GM12865 (cell line): ENCODE data around the gene KLHDC9.
A peak's percentile ranks its signal among the peaks of the same experiment; 100 is the strongest.

Experiments
- DNase-seq: peaks from one replicate; pipeline ENCODE4 v3.0.0; 2010; ENCODE audit warnings: low read depth
- H3K4me3 ChIP-seq: 2 replicates; pipeline ENCODE4 v1.5.1; 2011; ENCODE audit warnings: mild to moderate bottlenecking, low read depth, low read length, control low read depth
- TF ChIP-seq, protein P1 (sequence below): IDR thresholded peaks from 2 replicates; pipeline ENCODE4 v1.5.1; 2011; ENCODE audit warnings: low read length, control low read depth, low read depth, inconsistent platforms; ENCODE audit not compliant: insufficient read depth; ENCODE audit errors: missing control alignments

KLHDC9 gene

DNA sequence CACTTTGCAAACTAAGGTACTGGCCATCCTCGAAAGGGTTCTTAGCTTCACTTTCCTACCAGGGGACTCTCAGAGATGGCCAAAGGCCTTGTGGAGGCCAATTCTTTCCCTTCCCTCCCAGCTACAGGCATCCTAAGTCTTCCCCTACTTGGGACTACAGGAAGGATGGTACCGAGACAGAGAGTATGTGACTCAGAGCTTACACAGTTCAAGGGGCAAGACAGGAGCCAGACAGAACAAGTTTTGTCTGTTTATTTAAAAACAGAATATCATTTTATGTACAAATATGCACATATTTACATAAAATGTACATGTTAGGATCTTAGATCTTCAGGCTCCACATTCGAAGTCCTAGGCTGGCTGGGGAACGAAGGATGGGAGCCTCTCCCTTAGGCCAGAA lies 27.4 kb upstream of the KLHDC9 start:
- no peak overlapping the region for H3K4me3 ChIP-seq
- no peak for DNase-seq
- TF ChIP-seq, protein P1, sequence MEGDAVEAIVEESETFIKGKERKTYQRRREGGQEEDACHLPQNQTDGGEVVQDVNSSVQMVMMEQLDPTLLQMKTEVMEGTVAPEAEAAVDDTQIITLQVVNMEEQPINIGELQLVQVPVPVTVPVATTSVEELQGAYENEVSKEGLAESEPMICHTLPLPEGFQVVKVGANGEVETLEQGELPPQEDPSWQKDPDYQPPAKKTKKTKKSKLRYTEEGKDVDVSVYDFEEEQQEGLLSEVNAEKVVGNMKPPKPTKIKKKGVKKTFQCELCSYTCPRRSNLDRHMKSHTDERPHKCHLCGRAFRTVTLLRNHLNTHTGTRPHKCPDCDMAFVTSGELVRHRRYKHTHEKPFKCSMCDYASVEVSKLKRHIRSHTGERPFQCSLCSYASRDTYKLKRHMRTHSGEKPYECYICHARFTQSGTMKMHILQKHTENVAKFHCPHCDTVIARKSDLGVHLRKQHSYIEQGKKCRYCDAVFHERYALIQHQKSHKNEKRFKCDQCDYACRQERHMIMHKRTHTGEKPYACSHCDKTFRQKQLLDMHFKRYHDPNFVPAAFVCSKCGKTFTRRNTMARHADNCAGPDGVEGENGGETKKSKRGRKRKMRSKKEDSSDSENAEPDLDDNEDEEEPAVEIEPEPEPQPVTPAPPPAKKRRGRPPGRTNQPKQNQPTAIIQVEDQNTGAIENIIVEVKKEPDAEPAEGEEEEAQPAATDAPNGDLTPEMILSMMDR: no peak

DNA sequence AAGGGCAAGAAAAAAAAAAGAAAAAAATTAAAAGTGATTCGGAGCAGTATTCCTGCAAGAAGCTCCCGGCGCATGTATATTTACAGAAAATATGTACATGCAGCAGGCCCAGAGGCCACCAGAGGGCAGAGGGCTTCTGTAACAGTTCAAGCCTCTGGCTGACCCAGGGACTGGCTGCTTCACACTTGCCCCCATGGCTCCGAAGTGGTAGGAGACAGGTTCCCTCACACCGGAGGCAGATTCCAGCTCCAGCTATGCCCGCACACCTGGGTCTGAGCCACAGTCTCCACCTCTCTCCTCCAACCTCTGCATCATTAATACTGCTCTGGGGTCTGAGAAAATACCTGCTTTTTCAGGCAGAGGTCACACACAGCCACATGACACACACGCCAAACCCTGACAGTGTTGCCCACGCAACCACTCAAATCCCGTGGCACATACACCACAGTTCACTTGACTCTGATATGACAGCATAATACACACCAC lies 26.2 kb upstream of the KLHDC9 start:
- TF ChIP-seq, protein P1: peak; percentile 77
- no peak overlapping the region for H3K4me3 ChIP-seq
- peak; percentile 79 for DNase-seq

DNA sequence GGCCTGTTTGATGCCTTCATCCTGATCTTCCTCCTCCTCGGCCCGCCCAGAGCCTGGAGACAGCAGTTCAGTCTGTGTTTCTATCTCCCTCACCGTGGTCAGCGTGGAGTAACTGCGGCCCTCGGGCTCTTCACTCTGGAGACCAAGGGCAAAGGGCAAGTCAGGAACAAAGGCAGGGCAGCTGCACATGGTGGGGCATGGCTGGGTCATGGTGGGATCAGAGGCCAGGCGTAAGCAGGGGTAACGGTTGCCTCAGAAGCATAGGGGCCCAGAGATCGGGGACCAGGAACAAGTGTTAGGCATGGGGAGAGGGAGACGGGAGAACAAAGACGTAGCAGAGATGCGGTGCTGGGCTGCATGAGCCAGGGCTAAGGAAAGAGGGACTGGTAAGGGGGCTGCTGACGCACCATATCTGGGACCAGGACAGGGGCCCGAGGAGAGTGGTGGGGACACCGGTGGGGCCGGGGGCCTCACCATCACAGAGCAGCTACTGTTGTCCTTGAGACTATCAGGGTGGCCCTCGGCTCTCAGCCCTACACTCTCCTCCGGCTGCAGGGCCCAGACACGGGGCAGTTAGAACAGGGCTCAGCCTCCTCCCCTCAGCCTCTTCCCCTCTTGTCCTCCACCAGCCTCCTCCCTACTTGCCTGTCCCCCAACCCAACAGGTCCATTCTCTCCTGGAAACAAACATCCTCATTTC lies 25.3 kb upstream of the KLHDC9 start:
- TF ChIP-seq, protein P1: no peak
- DNase-seq: no peak
- no peak overlapping the region for H3K4me3 ChIP-seq

DNA sequence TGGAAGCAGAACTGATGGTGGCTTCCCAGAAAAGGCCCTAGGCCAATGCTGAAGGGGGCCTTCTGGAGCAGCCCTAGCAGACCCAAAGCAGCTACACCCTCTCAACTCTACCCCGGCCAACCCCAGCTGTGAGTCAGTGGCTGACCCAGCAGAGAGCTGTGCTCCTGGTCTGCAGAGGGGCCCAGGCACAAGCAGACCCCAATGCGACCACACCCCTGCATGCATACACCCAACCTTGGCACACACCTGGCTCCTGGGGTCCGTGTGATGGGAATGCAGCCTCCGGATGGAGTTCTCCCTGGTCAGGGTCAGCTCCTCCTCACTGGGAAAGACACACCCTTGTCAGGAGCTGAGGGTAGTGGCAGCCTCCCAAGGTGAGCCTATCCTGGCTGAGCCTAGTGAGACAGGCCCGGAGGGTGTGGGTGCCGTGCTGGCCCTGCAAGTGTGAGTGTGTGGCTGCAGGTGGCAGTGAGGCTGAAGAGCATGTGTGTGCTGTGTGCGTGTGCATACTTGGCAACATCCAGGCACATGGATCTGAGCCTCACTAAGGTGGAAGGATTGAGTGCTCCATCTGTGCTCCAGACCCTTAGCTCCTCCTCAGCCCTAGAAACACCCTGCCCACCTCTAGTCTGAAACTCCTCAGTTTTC lies 24.6 kb upstream of the KLHDC9 start:
- no peak for DNase-seq
- TF ChIP-seq, protein P1: no peak

DNA sequence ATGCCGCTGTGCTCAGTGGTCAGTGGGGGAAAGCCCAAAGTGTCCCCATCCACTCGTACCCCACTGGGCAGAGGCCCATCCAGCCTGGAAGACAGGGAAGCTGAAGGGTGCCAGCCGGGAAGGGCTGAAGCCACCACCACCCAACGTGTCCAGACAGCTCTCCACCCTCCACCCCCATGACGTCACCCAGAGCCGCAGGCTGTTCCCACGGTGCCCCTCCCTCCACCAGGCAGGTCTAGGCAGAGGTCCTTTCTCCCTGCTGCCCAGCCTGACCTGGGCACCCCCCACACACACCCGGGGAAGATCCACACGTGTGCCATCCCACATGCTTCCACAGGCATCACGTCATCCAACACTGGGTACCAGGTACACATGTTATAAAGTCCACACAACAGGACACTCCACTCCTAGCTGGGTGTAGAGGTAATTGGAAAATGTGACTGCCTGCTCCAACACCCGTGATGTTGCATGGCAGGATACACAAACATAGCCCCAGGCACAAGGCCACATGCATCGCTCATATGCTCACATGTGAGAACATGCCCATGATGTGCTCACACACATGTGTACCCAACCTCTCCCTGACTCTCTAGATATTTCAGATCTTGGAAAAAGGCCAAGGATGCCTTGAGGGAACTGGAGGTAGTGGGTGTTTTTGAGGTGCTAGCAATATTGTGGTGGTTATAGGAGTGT lies 23.3 kb upstream of the KLHDC9 start:
- no peak for DNase-seq
- TF ChIP-seq, protein P1: no peak
- H3K4me3 ChIP-seq: no peak overlapping the region

More for the DNA sequence above, 24.6 kb upstream of the KLHDC9 start:
- no peak overlapping the region for H3K4me3 ChIP-seq

DNA sequence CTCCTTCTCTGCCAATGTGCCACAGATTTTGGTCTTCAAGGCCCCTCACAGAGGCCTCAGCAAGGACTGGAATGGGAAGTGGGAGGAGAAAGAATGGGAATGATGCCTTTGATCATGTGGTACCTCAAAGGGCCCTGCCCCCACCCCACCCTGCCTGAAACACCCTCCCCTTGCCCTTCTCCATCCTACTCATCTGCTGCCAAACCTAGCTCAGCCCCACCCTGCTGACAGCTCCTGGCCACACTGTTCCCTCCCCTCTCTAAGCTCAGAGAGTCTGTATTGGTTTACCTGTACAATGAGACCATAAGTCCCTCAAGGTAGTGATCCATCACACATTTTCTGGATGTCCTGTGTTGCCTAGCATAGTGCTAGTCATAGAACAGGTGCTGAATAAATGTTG lies 21.8 kb upstream of the KLHDC9 start:
- no peak overlapping the region for H3K4me3 ChIP-seq
- TF ChIP-seq, protein P1: no peak
- no peak for DNase-seq
